Measurements from ENCODE around the gene RFK.

Gene RFK

DNA sequence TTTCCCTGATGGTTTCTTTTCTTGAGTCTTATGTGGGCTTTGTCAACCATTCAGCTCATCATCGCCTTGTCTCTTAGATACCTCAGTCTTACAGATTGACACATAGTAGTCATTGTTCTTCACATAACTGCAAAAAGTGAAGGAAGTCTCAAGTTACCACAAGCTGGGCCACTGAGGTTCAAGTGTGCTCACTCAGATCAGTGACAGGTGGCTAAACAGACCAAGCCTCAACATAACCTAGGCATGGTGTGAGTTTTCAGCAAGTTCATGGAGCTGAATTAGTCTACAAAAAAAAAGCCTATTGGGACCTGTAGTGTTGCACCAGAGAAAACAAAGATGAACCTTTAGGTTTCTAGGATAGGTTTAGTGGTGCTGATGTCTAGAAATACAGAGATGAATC is 58.2 kb downstream of the RFK start:
- no peak for DNase-seq
- no peaks in the 10 kb centered on the region for H3K9me3 ChIP-seq (ENCODE audit: insufficient read depth, low read depth, low read length)
- H3K79me1 ChIP-seq (ENCODE audit: low read length): no peaks in the 10 kb centered on the region
- H4K8ac ChIP-seq (ENCODE audit: low read depth, low read length): no peak overlapping the region
- H2BK120ac ChIP-seq (ENCODE audit: insufficient read depth, low read length, poor library complexity): no peak overlapping the region
- no peaks in the 10 kb centered on the region for H3K36me3 ChIP-seq (ENCODE audit: control insufficient read depth in 1 of 2, insufficient read depth in 2 of 2, low read length in 2 of 2)
- H3K18ac ChIP-seq (ENCODE audit: low read length): no peak overlapping the region
- H2BK5ac ChIP-seq (ENCODE audit: low read depth, low read length, poor library complexity): no peak overlapping the region
- no peaks in the 10 kb centered on the region for H3K4me1 ChIP-seq (ENCODE audit: control insufficient read depth in 1 of 2, insufficient read depth in 2 of 2, low read length in 2 of 2)
- no peak overlapping the region for H3K4ac ChIP-seq (ENCODE audit: low read depth, low read length)
- no peak overlapping the region for H4K12ac ChIP-seq (ENCODE audit: low read depth, low read length)
- no CpG with 5 or more reads among the region's 1 CpG for WGBS (ENCODE audit: extremely low coverage, insufficient coverage, insufficient read length)
- no peak overlapping the region for H3K27ac ChIP-seq (ENCODE audit: low read depth, low read length)
- H3K27me3 ChIP-seq (ENCODE audit: insufficient read depth, low read length): no peaks in the 10 kb centered on the region
- no peaks in the 10 kb centered on the region for H3K79me2 ChIP-seq (ENCODE audit: control insufficient read depth, insufficient read depth, low read length, poor library complexity)
- H3K4me3 ChIP-seq (ENCODE audit: low read depth, low read length): no peak overlapping the region
- H2AFZ ChIP-seq (ENCODE audit: insufficient read depth, low read length, poor library complexity): no peak overlapping the region
- H2AK5ac ChIP-seq (ENCODE audit: low read length): no peak overlapping the region
- no peak overlapping the region for H3K23ac ChIP-seq (ENCODE audit: low read length)
- H4K91ac ChIP-seq (ENCODE audit: low read depth, low read length): no peak overlapping the region
- H2BK12ac ChIP-seq (ENCODE audit: low read length): no peak overlapping the region
- no peak overlapping the region for H3K14ac ChIP-seq (ENCODE audit: low read length)
- no peak overlapping the region for H3K9ac ChIP-seq (ENCODE audit: low read length)
- H3K4me2 ChIP-seq (ENCODE audit: low read length): no peak overlapping the region
